Endodermal cell (in vitro differentiated cells): ENCODE data around the gene CLCN7. TPM values are rescaled to one million over a fixed set of nuclear protein-coding genes. Genes with fewer than 3 reads are reported as not detected.

Source experiments
- DNase-seq: peaks from one replicate; pipeline ENCODE4 v3.0.0-alpha.2; 2017
- H3K27ac ChIP-seq: 2 replicates; pipeline ENCODE4 v1.5.1; 2013; ENCODE audit warnings: mild to moderate bottlenecking, low read depth, low read length, moderate library complexity
- H3K27me3 ChIP-seq: 2 replicates; pipeline ENCODE4 v1.6.1; 2013; ENCODE audit warnings: mild to moderate bottlenecking, low read length, moderate library complexity; ENCODE audit not compliant: insufficient read depth, control insufficient read depth, poor library complexity, severe bottlenecking
- H3K36me3 ChIP-seq: 2 replicates; pipeline ENCODE4 v1.7.0; 2013; ENCODE audit warnings: mild to moderate bottlenecking, low read length, moderate library complexity; ENCODE audit not compliant: control insufficient read depth, insufficient read depth
- H3K4me1 ChIP-seq: one replicate; pipeline ENCODE4 v1.7.0; 2013; ENCODE audit warnings: low read length; ENCODE audit not compliant: control insufficient read depth, insufficient read depth
- H3K4me3 ChIP-seq: 2 replicates; pipeline ENCODE4 v1.5.1; 2013; ENCODE audit warnings: mild to moderate bottlenecking, low read length, moderate library complexity
- H3K9ac ChIP-seq: 2 replicates; pipeline ENCODE4 v1.6.1; 2013; ENCODE audit warnings: mild to moderate bottlenecking, low read length, moderate library complexity; ENCODE audit not compliant: poor library complexity, severe bottlenecking; ENCODE audit errors: extremely low read depth
- H3K9me3 ChIP-seq: 2 replicates; pipeline ENCODE4 v1.6.1; 2013; ENCODE audit warnings: mild to moderate bottlenecking, low read length, moderate library complexity; ENCODE audit not compliant: control insufficient read depth
- H3K27ac Mint-ChIP-seq: 2 replicates; pipeline ENCODE4 v1.8.0; 2020; ENCODE audit warnings: mixed read lengths
- H3K27me3 Mint-ChIP-seq: 2 replicates; pipeline ENCODE4 v1.8.0; 2021; ENCODE audit warnings: mild to moderate bottlenecking, mixed read lengths; ENCODE audit not compliant: insufficient read depth
- H3K36me3 Mint-ChIP-seq: 2 replicates; pipeline ENCODE4 v1.8.0; 2020; ENCODE audit warnings: low read depth, mixed read lengths
- H3K4me1 Mint-ChIP-seq: 2 replicates; pipeline ENCODE4 v1.8.0; 2020; ENCODE audit warnings: mixed read lengths
- H3K4me3 Mint-ChIP-seq: 2 replicates; pipeline ENCODE4 v1.8.0; 2020; ENCODE audit warnings: mild to moderate bottlenecking, moderate library complexity, mixed read lengths
- H3K9me3 Mint-ChIP-seq: 2 replicates; pipeline ENCODE4 v1.8.0; 2020; ENCODE audit warnings: mild to moderate bottlenecking, mixed read lengths
- WGBS, 2 experiments: methylation state at CpG; one replicate each; pipeline versions ENCODE4 v1.1.5 to v1.1.7; 2013; ENCODE audit warnings: missing lambda C conversion rate in 2 of 2, mixed read lengths in 1 of 2; ENCODE audit not compliant: insufficient coverage in 1 of 2, insufficient read length in 1 of 2; 5-methylcytosine and 5-hydroxymethylcytosine counted together
- total RNA-seq, 2 donors: library from RNA; stranded (reverse); fragmentation: NEBNext Ultra II Directional in 1 of 2; extraction: Animal tissue kit (Norgen Biotek cat#: 25700) in 1 of 2; gene quantifications; 2 replicates in 1 of 2; 3 replicates in 1 of 2; pipeline ENCODE4 v1.2.1, GENCODE V29; 2021
- TF ChIP-seq, protein P1 (sequence below): fragments of 200-600 bp; sonication (generic); conservative IDR thresholded peaks from 2 replicates; pipeline ENCODE4 v1.5.0; 2021; ENCODE audit warnings: antibody characterized with exemption, mild to moderate bottlenecking

CLCN7 gene
- total RNA-seq, 2 donors from 2014 or later = 94.4 to 96.7 TPM

DNA sequence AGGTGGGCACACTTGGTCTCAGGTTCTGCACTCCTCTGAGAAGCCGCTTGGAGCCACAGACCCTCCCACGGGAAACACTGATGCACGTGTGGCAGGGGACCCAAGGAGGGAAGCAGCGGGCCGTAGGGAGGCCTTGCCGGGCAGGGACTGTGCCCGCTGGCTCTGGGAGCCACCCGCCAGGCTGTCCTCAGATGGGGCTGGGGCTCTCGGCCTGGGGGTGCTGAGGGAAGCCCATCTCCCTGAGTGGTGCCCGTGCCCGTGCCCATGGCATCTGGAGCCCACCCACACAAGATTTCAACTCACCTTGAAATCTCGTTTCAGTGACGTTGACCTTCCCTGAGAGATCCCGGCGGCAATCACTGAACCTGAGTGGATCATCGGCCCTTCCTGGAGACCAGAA, 17.9 kb downstream of the CLCN7 start:
- Histone ChIP-seq H3K4me3 (no peak overlapping the region), H3K27me3 (no peaks in the 10 kb centered on the region), H3K4me1 (no peaks in the 10 kb centered on the region), H3K9ac (no peak overlapping the region), H3K27ac (no peak overlapping the region), H3K36me3 (peaks cover 11% of the 10 kb centered on the region), H3K9me3 (no peaks in the 10 kb centered on the region)
- no peaks in the 10 kb centered on the region for H3K9me3 Mint-ChIP-seq
- H3K4me3 Mint-ChIP-seq = no peak overlapping the region
- DNase-seq = no peak
- H3K36me3 Mint-ChIP-seq = peaks cover 27% of the 10 kb centered on the region
- TF ChIP-seq, protein P1, sequence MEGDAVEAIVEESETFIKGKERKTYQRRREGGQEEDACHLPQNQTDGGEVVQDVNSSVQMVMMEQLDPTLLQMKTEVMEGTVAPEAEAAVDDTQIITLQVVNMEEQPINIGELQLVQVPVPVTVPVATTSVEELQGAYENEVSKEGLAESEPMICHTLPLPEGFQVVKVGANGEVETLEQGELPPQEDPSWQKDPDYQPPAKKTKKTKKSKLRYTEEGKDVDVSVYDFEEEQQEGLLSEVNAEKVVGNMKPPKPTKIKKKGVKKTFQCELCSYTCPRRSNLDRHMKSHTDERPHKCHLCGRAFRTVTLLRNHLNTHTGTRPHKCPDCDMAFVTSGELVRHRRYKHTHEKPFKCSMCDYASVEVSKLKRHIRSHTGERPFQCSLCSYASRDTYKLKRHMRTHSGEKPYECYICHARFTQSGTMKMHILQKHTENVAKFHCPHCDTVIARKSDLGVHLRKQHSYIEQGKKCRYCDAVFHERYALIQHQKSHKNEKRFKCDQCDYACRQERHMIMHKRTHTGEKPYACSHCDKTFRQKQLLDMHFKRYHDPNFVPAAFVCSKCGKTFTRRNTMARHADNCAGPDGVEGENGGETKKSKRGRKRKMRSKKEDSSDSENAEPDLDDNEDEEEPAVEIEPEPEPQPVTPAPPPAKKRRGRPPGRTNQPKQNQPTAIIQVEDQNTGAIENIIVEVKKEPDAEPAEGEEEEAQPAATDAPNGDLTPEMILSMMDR = no peak
- no peaks in the 10 kb centered on the region for H3K27me3 Mint-ChIP-seq
- H3K4me1 Mint-ChIP-seq = no peaks in the 10 kb centered on the region
- H3K27ac Mint-ChIP-seq = no peak overlapping the region
- WGBS, 2 experiments = 90 to 96% methylated on average over 14 to 16 of the region's 16 CpGs

DNA sequence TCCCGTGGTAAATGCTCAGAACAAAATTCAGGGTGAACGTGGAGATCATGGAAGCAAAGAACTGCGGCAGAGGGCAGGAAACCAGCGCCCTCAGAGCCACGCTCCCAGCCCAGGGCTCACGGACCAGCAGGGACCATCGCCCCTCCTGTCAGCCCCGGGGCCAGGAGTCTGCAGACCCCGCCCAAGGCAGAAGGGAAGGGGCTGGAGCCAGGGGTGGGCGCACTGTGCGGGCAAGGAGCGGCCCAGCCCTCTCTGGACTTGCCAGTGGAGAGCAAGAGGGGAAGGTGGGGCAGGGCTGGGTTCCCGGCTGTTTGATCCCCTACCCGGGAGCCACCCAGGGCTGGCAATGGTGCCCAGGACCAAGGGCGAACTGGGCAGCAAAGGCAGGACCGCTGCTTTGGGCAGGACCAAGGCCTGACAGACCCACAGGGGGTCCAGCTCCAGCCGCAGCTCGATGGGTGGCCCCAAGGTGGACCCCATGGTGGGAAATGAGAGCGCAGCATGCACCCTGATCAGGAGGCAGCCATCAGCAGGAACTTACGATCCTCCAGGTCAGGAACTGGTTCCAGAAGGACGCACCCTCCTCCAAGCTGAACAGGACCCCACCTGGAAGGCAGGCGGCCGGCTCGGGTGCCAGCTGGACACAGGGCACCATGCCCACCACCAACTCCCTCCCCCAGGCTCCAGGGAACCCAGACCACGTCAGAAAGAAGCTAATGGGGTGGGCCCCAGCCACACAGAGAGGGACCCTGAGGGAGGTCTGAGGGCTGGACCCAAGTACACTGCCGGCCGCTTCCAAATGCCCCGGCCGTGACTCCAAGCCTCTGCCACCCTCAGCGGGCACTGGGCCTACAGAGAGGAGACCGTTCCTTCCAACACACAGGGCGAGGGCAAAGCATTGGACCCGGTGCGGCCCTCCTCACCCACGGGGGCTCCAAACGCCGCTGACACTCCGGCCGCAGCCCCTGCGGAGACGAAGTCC, 19.3 kb downstream of the CLCN7 start:
- Mint-ChIP-seq H3K36me3 (peaks cover 27% of the 10 kb centered on the region), H3K27me3 (no peaks in the 10 kb centered on the region), H3K4me1 (no peaks in the 10 kb centered on the region), H3K4me3 (no peak overlapping the region), H3K27ac (no peak overlapping the region), H3K9me3 (no peaks in the 10 kb centered on the region)
- Histone ChIP-seq H3K4me3 (no peak overlapping the region), H3K4me1 (no peaks in the 10 kb centered on the region), H3K27ac (no peak overlapping the region), H3K9ac (no peak overlapping the region), H3K36me3 (peaks cover 17% of the 10 kb centered on the region), H3K9me3 (no peaks in the 10 kb centered on the region), H3K27me3 (no peaks in the 10 kb centered on the region)
- 89 to 92% methylated on average over 24 to 40 of the region's 41 CpGs for WGBS, 2 experiments
- TF ChIP-seq, protein P1 = no peak
- DNase-seq = no peak

DNA sequence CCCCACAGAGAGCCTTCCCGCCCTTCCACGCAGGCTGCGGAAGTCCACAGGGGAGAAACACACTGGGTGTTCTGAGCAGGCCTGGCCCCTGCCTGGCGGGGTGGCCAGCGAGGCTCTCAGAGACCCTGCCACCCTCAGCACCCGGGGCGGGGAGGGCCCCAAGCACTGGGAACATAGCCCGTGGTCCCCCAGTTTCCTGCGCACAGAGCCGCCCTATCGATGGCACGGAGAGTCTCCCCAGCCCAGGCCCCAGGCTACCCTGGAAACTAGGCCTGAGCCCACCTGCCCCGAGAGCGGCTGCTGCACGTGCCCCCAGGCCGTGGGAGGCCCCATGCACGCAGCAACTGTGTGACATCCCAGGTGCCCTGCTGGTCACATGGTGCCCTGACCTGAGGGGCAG, 20.3 kb downstream of the CLCN7 start:
- H3K27ac Mint-ChIP-seq = no peak overlapping the region
- no peak overlapping the region for H3K27ac ChIP-seq
- H3K27me3 ChIP-seq = no peaks in the 10 kb centered on the region
- no peaks in the 10 kb centered on the region for H3K4me1 ChIP-seq
- H3K4me3 ChIP-seq = no peak overlapping the region
- 92 to 94% methylated on average over 8 to 17 of the region's 17 CpGs for WGBS, 2 experiments
- no peaks in the 10 kb centered on the region for H3K9me3 Mint-ChIP-seq
- no peaks in the 10 kb centered on the region for H3K27me3 Mint-ChIP-seq
- no peaks in the 10 kb centered on the region for H3K9me3 ChIP-seq
- H3K36me3 Mint-ChIP-seq = peaks cover 28% of the 10 kb centered on the region
- no peaks in the 10 kb centered on the region for H3K4me1 Mint-ChIP-seq
- H3K9ac ChIP-seq = no peak overlapping the region
- no peak for DNase-seq
- TF ChIP-seq, protein P1 = no peak
- H3K4me3 Mint-ChIP-seq = no peak overlapping the region
- H3K36me3 ChIP-seq = peaks cover 13% of the 10 kb centered on the region
